GM13977 (cell line): ENCODE data around the gene MIGA1.

Experiments
- DNase-seq: peaks from one replicate; pipeline ENCODE4 v3.0.0; 2012; ENCODE audit warnings: low spot score
- CTCF ChIP-seq: IDR thresholded peaks from 2 replicates; pipeline ENCODE4 v1.5.1; 2012; ENCODE audit warnings: mild to moderate bottlenecking, control low read depth; ENCODE audit not compliant: insufficient read depth; ENCODE audit errors: extremely low read depth, missing control alignments
- in situ Hi-C: fragments of 300-500 bp; cut with MboI; formaldehyde crosslinking; loops from one replicate; pipeline ENCODE4 v1.12.0; 2022; ENCODE audit warnings: low sequenced_read_pairs, low pct_unique_long_range_greater_than_20kb, mixed read lengths, inconsistent platforms; ENCODE audit not compliant: unreplicated experiment

MIGA1 gene

GRCh38 chr1:77846966-77847365 is 67.5 kb downstream of the MIGA1 start:
- in situ Hi-C loops = loop anchor here (25.0 kb wide), 1 partner anchor 265 kb away; no protein-coding TSS in a partner anchor
- no peak for DNase-seq
- TF ChIP-seq CTCF = no peak

GRCh38 chr1:77847621-77848080 is 68.2 kb downstream of the MIGA1 start:
- in situ Hi-C loops = loop anchor here (25.0 kb wide), 1 partner anchor 265 kb away; no protein-coding TSS in a partner anchor
- TF ChIP-seq CTCF = no peak
- no peak for DNase-seq

GRCh38 chr1:77850082-77850481 is 70.6 kb downstream of the MIGA1 start:
- no peak for DNase-seq
- in situ Hi-C loops = no loop called here

GRCh38 chr1:77857552-77857951 is 78.1 kb downstream of the MIGA1 start:
- DNase-seq = no peak
- in situ Hi-C loops = no loop called here
- TF ChIP-seq CTCF = no peak

More at GRCh38 chr1:77850082-77850481, 70.6 kb downstream of the MIGA1 start:
- TF ChIP-seq CTCF = no peak

GRCh38 chr1:77858725-77859124 is 79.3 kb downstream of the MIGA1 start:
- in situ Hi-C loops = no loop called here
- no peak for DNase-seq
- TF ChIP-seq CTCF = no peak

GRCh38 chr1:77859248-77859647 is 79.8 kb downstream of the MIGA1 start:
- no peak for TF ChIP-seq CTCF
- DNase-seq = no peak

GRCh38 chr1:77866296-77866695 is 86.8 kb downstream of the MIGA1 start:
- no peak for TF ChIP-seq CTCF
- in situ Hi-C loops = no loop called here
- DNase-seq = no peak

More at GRCh38 chr1:77859248-77859647, 79.8 kb downstream of the MIGA1 start:
- in situ Hi-C loops = no loop called here
